Measurements from ENCODE around the gene FASLG. TPM values are rescaled to one million over a fixed set of nuclear protein-coding genes. Genes with fewer than 3 reads are reported as not detected.

Gene FASLG
- total and polyA plus RNA-seq, 4 donors = 0.20 to 0.34 (median 0.30) TPM; not detected in 1

- no peaks in the 10 kb centered on the region for H3K27me3 ChIP-seq (ENCODE audit: control insufficient read depth in 3 of 3, insufficient read depth in 3 of 3, low read length in 2 of 3)
- H3K4me3 ChIP-seq = no peak overlapping the region
- H3K9ac ChIP-seq (ENCODE audit: insufficient read depth in 1 of 2, low read length in 2 of 2) = no peak overlapping the region
- DNase-seq (no peak), ATAC-seq (ENCODE audit: insufficient read depth, low FRiP score) (no peak)
- TF ChIP-seq CTCF (IDR thresholded peaks at IDR 0.05; ENCODE audit: control extremely low read depth, extremely low read depth) = no peak
- H3K4me1 ChIP-seq (ENCODE audit: control insufficient read depth in 5 of 5, insufficient read depth in 5 of 5, low read length in 5 of 5) = peaks cover 0 to 7% (median 0%) of the 10 kb centered on the region in 5 donors
- no peaks in the 10 kb centered on the region for H3K9me3 ChIP-seq (ENCODE audit: control insufficient read depth in 4 of 4, insufficient read depth in 3 of 4, low read length in 3 of 4)
- H3K36me3 ChIP-seq (ENCODE audit: control insufficient read depth in 4 of 4, insufficient read depth in 4 of 4, low read length in 4 of 4) = no peaks in the 10 kb centered on the region
- no peak overlapping the region for H3K27ac ChIP-seq (ENCODE audit: low read depth in 1 of 2, low read length in 1 of 2)
- WGBS, 2 donors = 47 to 64% methylated on average over 2 of the region's 2 CpGs
These were observed 45.7 kb downstream of the FASLG start for GRCh38 chr1:172704420-172705210.

- Histone ChIP-seq H3K36me3 (ENCODE audit: control insufficient read depth in 4 of 4, insufficient read depth in 4 of 4, low read length in 4 of 4) (no peaks in the 10 kb centered on the region), H3K9me3 (ENCODE audit: control insufficient read depth in 4 of 4, insufficient read depth in 3 of 4, low read length in 3 of 4) (no peaks in the 10 kb centered on the region), H3K4me1 (ENCODE audit: control insufficient read depth in 5 of 5, insufficient read depth in 5 of 5, low read length in 5 of 5) (no peaks in the 10 kb centered on the region), H3K27ac (ENCODE audit: low read depth in 1 of 2, low read length in 1 of 2) (no peak overlapping the region), H3K27me3 (ENCODE audit: control insufficient read depth in 3 of 3, insufficient read depth in 3 of 3, low read length in 2 of 3) (no peaks in the 10 kb centered on the region), H3K9ac (ENCODE audit: insufficient read depth in 1 of 2, low read length in 2 of 2) (no peak overlapping the region), H3K4me3 (no peak overlapping the region)
- DNase-seq (no peak), ATAC-seq (ENCODE audit: insufficient read depth, low FRiP score) (no peak)
- TF ChIP-seq CTCF (IDR thresholded peaks at IDR 0.05; ENCODE audit: control extremely low read depth, extremely low read depth) = no peak
- WGBS, 2 donors = 47 to 69% methylated on average over 2 of the region's 2 CpGs
These were observed 49.5 kb downstream of the FASLG start for GRCh38 chr1:172708452-172708851.

GRCh38 chr1:172711558-172711957 is 52.7 kb downstream of the FASLG start:
- ATAC-seq (ENCODE audit: insufficient read depth, low FRiP score) = no peak
- no peak for DNase-seq
- no peaks in the 10 kb centered on the region for H3K27me3 ChIP-seq (ENCODE audit: control insufficient read depth in 3 of 3, insufficient read depth in 3 of 3, low read length in 2 of 3)
- no peak overlapping the region for H3K27ac ChIP-seq (ENCODE audit: low read depth in 1 of 2, low read length in 1 of 2)
- no peaks in the 10 kb centered on the region for H3K36me3 ChIP-seq (ENCODE audit: control insufficient read depth in 4 of 4, insufficient read depth in 4 of 4, low read length in 4 of 4)
- WGBS, 2 donors = 90 to 95% methylated on average over 1 of the region's 1 CpG
- peaks cover 0 to 4% (median 0%) of the 10 kb centered on the region in 5 donors for H3K4me1 ChIP-seq (ENCODE audit: control insufficient read depth in 5 of 5, insufficient read depth in 5 of 5, low read length in 5 of 5)
- TF ChIP-seq CTCF (IDR thresholded peaks at IDR 0.05; ENCODE audit: control extremely low read depth, extremely low read depth) = no peak
- H3K9me3 ChIP-seq (ENCODE audit: control insufficient read depth in 4 of 4, insufficient read depth in 3 of 4, low read length in 3 of 4) = no peaks in the 10 kb centered on the region
- H3K4me3 ChIP-seq = no peak overlapping the region
- no peak overlapping the region for H3K9ac ChIP-seq (ENCODE audit: insufficient read depth in 1 of 2, low read length in 2 of 2)

Data from lung (tissue), 12 donors.